Measurements from ENCODE around the gene WIPI1.
A peak's percentile ranks its signal among the peaks of the same experiment; 100 is the strongest.
"Not testable (repeated sequence)": the region's sequence is repeated elsewhere in the genome, so short reads cannot be mapped to it uniquely, and the experiment has no call there.

Gene WIPI1

GRCh38 chr17:68437979-68438822 lies 19.1 kb downstream of the WIPI1 start:
- DNase-seq (ENCODE audit: low spot score): no peak

GRCh38 chr17:68435876-68436842 lies 21.1 kb downstream of the WIPI1 start:
- DNase-seq (ENCODE audit: low spot score): peak; percentile 72

GRCh38 chr17:68435361-68435760 lies 21.9 kb downstream of the WIPI1 start:
- DNase-seq (ENCODE audit: low spot score): no peak

- no peak for DNase-seq (ENCODE audit: low spot score)
These were observed 23.3 kb downstream of the WIPI1 start for GRCh38 chr17:68433911-68434508.

- no peak for DNase-seq (ENCODE audit: low spot score)
These were observed 24.1 kb downstream of the WIPI1 start for GRCh38 chr17:68433211-68433610.

GRCh38 chr17:68432086-68432864 lies 25.0 kb downstream of the WIPI1 start:
- DNase-seq (ENCODE audit: low spot score): no peak

- peak; percentile 58 for DNase-seq (ENCODE audit: low spot score)
These were observed 25.6 kb downstream of the WIPI1 start for GRCh38 chr17:68431661-68432071.

- DNase-seq (ENCODE audit: low spot score): peak; percentile 83
These were observed 26.2 kb downstream of the WIPI1 start for GRCh38 chr17:68431045-68431608.

GRCh38 chr17:68429881-68430280 lies 27.4 kb downstream of the WIPI1 start:
- no peak for DNase-seq (ENCODE audit: low spot score)

GRCh38 chr17:68428498-68429172 lies 28.7 kb downstream of the WIPI1 start:
- no peak for DNase-seq (ENCODE audit: low spot score)

- DNase-seq (ENCODE audit: low spot score): no peak
These were observed 29.7 kb downstream of the WIPI1 start for GRCh38 chr17:68427575-68427974.

GRCh38 chr17:68425979-68426378 lies 31.3 kb downstream of the WIPI1 start:
- no peak for DNase-seq (ENCODE audit: low spot score)

GRCh38 chr17:68424861-68425260 lies 32.4 kb downstream of the WIPI1 start:
- no peak for DNase-seq (ENCODE audit: low spot score)

GRCh38 chr17:68424203-68424602 lies 33.1 kb downstream of the WIPI1 start:
- no peak for DNase-seq (ENCODE audit: low spot score)

GRCh38 chr17:68423251-68423650 lies 34.0 kb downstream of the WIPI1 start:
- no peak for DNase-seq (ENCODE audit: low spot score)

GRCh38 chr17:68422821-68423220 lies 34.5 kb downstream of the WIPI1 start:
- no peak for DNase-seq (ENCODE audit: low spot score)

- no peak for DNase-seq (ENCODE audit: low spot score)
These were observed 35.8 kb downstream of the WIPI1 start for GRCh38 chr17:68421486-68421885.

- no peak for DNase-seq (ENCODE audit: low spot score)
These were observed 37.2 kb downstream of the WIPI1 start for GRCh38 chr17:68420065-68420464.

- DNase-seq (ENCODE audit: low spot score): no peak
These were observed 38.4 kb downstream of the WIPI1 start for GRCh38 chr17:68418876-68419275.

GRCh38 chr17:68417317-68417716 lies 40.0 kb downstream of the WIPI1 start:
- DNase-seq (ENCODE audit: low spot score): no peak

GRCh38 chr17:68414901-68415300 lies 42.4 kb downstream of the WIPI1 start:
- DNase-seq (ENCODE audit: low spot score): not testable (repeated sequence)

Data from cerebellar cortex (tissue), 1 donor.